Osteoblast (primary cell): ENCODE measurements around the gene SHOC2. TPM values are rescaled to one million over a fixed set of nuclear protein-coding genes. Genes with fewer than 3 reads are reported as not detected.

Experiments
- DNase-seq: peaks from one replicate; pipeline ENCODE4 v3.0.0; 2011; ENCODE audit warnings: low spot score, mixed read lengths; ENCODE audit not compliant: insufficient read length; ENCODE audit errors: missing footprints
- H2AFZ ChIP-seq: 2 replicates; pipeline ENCODE4 v1.6.0; 2011; ENCODE audit warnings: mild to moderate bottlenecking, low read length
- H3K27ac ChIP-seq: 2 replicates; pipeline ENCODE4 v1.5.1; 2011; ENCODE audit warnings: mild to moderate bottlenecking, low read depth, low read length, moderate library complexity
- H3K27me3 ChIP-seq: 2 replicates; pipeline ENCODE4 v1.6.0; 2012; ENCODE audit warnings: mild to moderate bottlenecking, control low read depth, inconsistent platforms, low read length, moderate library complexity; ENCODE audit not compliant: insufficient read depth
- H3K36me3 ChIP-seq: 2 replicates; pipeline ENCODE4 v1.5.1; 2011; ENCODE audit warnings: mild to moderate bottlenecking, low read length, control low read depth, moderate library complexity; ENCODE audit not compliant: insufficient read depth
- H3K4me1 ChIP-seq: 2 replicates; pipeline ENCODE4 v1.5.1; 2011; ENCODE audit warnings: mild to moderate bottlenecking, low read length, control low read depth, moderate library complexity; ENCODE audit not compliant: insufficient read depth
- H3K4me2 ChIP-seq: 2 replicates; pipeline ENCODE4 v1.6.0; 2011; ENCODE audit warnings: mild to moderate bottlenecking, low read length; ENCODE audit not compliant: insufficient read depth
- H3K4me3 ChIP-seq: fragments of 200-600 bp; sonication (generic); 3 replicates; pipeline ENCODE4 v1.5.1; 2012; ENCODE audit warnings: mild to moderate bottlenecking, low read length, inconsistent platforms; ENCODE audit not compliant: insufficient read depth
- H3K79me2 ChIP-seq: 2 replicates; pipeline ENCODE4 v1.6.0; 2012; ENCODE audit warnings: mild to moderate bottlenecking, low read length, control low read depth, inconsistent platforms; ENCODE audit not compliant: insufficient read depth
- H3K9me3 ChIP-seq: 2 replicates; pipeline ENCODE4 v1.5.1; 2011; ENCODE audit warnings: low read depth, low read length, control low read depth
- H4K20me1 ChIP-seq: 2 replicates; pipeline ENCODE4 v1.6.0; 2012; ENCODE audit warnings: mild to moderate bottlenecking, low read length, control low read depth; ENCODE audit not compliant: insufficient read depth
- total RNA-seq: library from RNA; depleted of rRNA; stranded (reverse); fragments of >200 nt; gene quantifications from 2 replicates; pipeline ENCODE4 v1.2.3, GENCODE V29; 2012
- TF ChIP-seq, protein P1 (sequence below): IDR thresholded peaks from 2 replicates; pipeline ENCODE4 v1.5.1; 2011; ENCODE audit warnings: mild to moderate bottlenecking, low read depth, low read length, moderate library complexity; ENCODE audit errors: extremely low read depth

Gene SHOC2
- total RNA-seq, 1 donor = 73.8 TPM

DNA sequence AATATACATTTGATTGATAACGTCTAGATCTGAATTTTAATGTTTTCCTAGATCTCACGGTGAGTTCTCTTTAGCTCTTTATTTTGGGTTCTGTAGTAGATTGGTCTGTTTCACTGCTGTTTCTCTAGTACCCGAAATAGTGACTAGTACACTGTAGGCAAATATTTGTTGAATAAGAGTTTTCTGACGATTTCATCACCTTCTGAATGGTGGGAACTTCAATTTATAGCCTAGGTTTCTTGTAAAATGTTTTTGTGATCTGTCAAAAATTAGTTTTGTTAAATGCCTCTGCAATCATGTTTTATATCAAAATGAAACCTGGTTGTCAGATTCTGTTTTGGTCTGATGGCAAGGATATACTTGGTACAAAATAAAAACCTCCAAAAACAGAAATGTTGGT lies 37.5 kb upstream of the SHOC2 start:
- DNase-seq = no peak
- Histone ChIP-seq H2AFZ (no peak overlapping the region), H3K36me3 (peaks cover 24% of the 10 kb centered on the region), H3K9me3 (no peaks in the 10 kb centered on the region), H3K4me2 (peak overlapping the region; percentile 68), H3K27me3 (no peaks in the 10 kb centered on the region), H3K27ac (peak overlapping the region; percentile 63), H3K4me1 (peaks cover 23% of the 10 kb centered on the region), H3K4me3 (peak overlapping the region; percentile 14), H4K20me1 (no peaks in the 10 kb centered on the region), H3K79me2 (peaks cover 34% of the 10 kb centered on the region)
- TF ChIP-seq, protein P1, sequence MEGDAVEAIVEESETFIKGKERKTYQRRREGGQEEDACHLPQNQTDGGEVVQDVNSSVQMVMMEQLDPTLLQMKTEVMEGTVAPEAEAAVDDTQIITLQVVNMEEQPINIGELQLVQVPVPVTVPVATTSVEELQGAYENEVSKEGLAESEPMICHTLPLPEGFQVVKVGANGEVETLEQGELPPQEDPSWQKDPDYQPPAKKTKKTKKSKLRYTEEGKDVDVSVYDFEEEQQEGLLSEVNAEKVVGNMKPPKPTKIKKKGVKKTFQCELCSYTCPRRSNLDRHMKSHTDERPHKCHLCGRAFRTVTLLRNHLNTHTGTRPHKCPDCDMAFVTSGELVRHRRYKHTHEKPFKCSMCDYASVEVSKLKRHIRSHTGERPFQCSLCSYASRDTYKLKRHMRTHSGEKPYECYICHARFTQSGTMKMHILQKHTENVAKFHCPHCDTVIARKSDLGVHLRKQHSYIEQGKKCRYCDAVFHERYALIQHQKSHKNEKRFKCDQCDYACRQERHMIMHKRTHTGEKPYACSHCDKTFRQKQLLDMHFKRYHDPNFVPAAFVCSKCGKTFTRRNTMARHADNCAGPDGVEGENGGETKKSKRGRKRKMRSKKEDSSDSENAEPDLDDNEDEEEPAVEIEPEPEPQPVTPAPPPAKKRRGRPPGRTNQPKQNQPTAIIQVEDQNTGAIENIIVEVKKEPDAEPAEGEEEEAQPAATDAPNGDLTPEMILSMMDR = no peak

DNA sequence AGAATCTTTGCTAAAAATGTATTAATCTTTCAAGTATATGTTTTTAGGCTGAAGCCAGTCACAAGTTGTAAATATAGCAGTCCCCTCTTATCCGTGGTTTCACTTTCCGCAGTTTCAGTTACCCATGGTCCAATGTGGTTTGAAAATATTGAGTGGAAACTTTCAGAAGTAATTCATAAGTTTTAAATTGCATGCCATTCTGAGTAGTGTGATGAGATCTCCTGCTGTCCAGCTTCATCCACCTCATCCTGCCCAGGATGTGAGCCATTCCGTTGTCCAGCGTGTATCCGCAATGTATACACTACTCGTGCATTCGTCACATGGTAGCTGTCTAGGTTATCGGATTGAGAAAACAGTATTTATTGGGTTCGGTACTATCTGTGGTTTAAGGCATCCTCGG lies 35.5 kb upstream of the SHOC2 start:
- Histone ChIP-seq H3K27ac (peak overlapping the region; percentile 46), H2AFZ (peak overlapping the region; percentile 27), H3K4me3 (peak overlapping the region; percentile 46), H3K4me1 (peaks cover 23% of the 10 kb centered on the region), H4K20me1 (no peaks in the 10 kb centered on the region), H3K4me2 (peak overlapping the region; percentile 68), H3K79me2 (peaks cover 21% of the 10 kb centered on the region), H3K36me3 (peaks cover 27% of the 10 kb centered on the region), H3K27me3 (no peaks in the 10 kb centered on the region), H3K9me3 (no peaks in the 10 kb centered on the region)
- TF ChIP-seq, protein P1 = no peak
- DNase-seq = no peak

DNA sequence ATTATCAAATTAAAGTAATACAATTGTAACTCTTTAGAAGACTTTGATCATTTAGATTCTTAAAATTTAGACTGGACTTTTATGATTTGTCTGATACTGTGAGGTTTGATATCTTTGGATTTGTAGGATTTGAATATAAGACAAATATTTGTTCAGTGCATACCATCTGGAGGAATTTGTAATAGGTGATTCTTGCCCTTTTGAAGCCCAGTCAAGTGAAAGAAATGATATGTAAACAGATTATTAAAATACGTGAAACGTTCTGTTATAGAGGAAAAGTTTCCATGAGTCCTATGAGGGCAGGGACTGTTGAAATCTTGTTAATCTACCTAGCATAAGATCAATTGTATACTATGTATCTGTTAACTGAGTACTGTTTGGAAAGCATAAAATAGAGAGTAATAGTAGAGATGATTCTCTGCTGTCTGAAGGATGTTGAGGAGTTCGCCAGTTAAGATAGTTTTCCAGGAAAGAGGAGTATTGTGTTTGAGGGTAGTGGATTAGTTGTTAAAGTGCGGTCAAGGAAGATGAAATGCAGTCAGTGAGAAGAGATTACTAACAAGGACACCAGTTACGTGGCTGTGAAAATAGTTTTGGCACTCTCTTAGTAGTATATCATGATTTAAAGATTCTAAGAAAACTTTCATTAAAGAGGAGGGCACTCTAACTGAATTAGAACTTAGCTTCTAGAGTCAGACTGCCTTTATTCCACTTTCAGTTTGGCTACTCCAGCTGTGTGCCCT lies 33.3 kb upstream of the SHOC2 start:
- TF ChIP-seq, protein P1 = no peak
- peaks cover 38% of the 10 kb centered on the region for H3K36me3 ChIP-seq
- no peak overlapping the region for H3K4me2 ChIP-seq
- H3K27ac ChIP-seq = peak overlapping the region; percentile 4
- no peaks in the 10 kb centered on the region for H3K27me3 ChIP-seq
- no peaks in the 10 kb centered on the region for H4K20me1 ChIP-seq
- peaks cover 13% of the 10 kb centered on the region for H3K4me1 ChIP-seq
- no peak overlapping the region for H3K4me3 ChIP-seq
- H3K9me3 ChIP-seq = no peaks in the 10 kb centered on the region
- DNase-seq = no peak
- no peak overlapping the region for H2AFZ ChIP-seq
- peaks cover 6% of the 10 kb centered on the region for H3K79me2 ChIP-seq

DNA sequence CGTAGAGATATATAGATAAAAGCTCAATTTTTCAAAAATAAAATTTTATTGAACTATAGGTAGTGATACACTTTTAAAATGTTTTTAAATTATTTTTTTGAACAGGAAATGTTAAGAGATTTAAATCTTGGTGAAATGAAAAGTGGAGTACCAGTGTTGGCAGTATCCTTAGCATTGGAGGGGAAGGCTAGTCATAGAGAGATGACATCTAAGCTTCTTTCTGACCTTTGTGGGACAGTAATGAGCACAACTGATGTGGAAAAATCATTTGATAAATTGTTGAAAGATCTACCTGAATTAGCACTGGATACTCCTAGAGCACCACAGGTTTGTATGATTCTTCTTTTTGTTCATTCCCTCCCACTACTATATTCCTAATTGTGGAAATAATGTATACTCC lies 31.8 kb upstream of the SHOC2 start:
- H4K20me1 ChIP-seq = no peaks in the 10 kb centered on the region
- TF ChIP-seq, protein P1 = no peak

More for the DNA sequence above, 31.8 kb upstream of the SHOC2 start:
- H3K4me3 ChIP-seq = no peak overlapping the region
- DNase-seq = no peak
- H3K4me1 ChIP-seq = peaks cover 9% of the 10 kb centered on the region
- no peak overlapping the region for H3K4me2 ChIP-seq
- peaks cover 3% of the 10 kb centered on the region for H3K79me2 ChIP-seq
- no peaks in the 10 kb centered on the region for H3K9me3 ChIP-seq
- peaks cover 37% of the 10 kb centered on the region for H3K36me3 ChIP-seq
- no peaks in the 10 kb centered on the region for H3K27me3 ChIP-seq
- H2AFZ ChIP-seq = no peak overlapping the region
- no peak overlapping the region for H3K27ac ChIP-seq
